Osteocyte (in vitro differentiated cells): ENCODE results near the gene PGS1. TPM values are rescaled to one million over a fixed set of nuclear protein-coding genes. Genes with fewer than 3 reads are reported as not detected.

Experiments
- DNase-seq: peaks from one replicate; pipeline ENCODE4 v3.0.0; 2021; ENCODE audit warnings: mixed read lengths; ENCODE audit not compliant: unreplicated experiment; ENCODE audit errors: extremely low spot score
- H3K27ac Mint-ChIP-seq: one replicate; pipeline ENCODE4 v1.8.0; 2021; ENCODE audit warnings: mild to moderate bottlenecking, mixed read lengths; ENCODE audit not compliant: unreplicated experiment
- H3K27me3 Mint-ChIP-seq: one replicate; pipeline ENCODE4 v1.8.0; 2021; ENCODE audit warnings: mixed read lengths; ENCODE audit not compliant: unreplicated experiment
- H3K36me3 Mint-ChIP-seq: one replicate; pipeline ENCODE4 v1.8.0; 2021; ENCODE audit warnings: mixed read lengths; ENCODE audit not compliant: unreplicated experiment
- H3K4me1 Mint-ChIP-seq: one replicate; pipeline ENCODE4 v1.8.0; 2021; ENCODE audit warnings: mixed read lengths; ENCODE audit not compliant: unreplicated experiment
- H3K4me3 Mint-ChIP-seq: one replicate; pipeline ENCODE4 v1.8.0; 2021; ENCODE audit warnings: mild to moderate bottlenecking, moderate library complexity, mixed read lengths; ENCODE audit not compliant: unreplicated experiment
- H3K9me3 Mint-ChIP-seq: one replicate; pipeline ENCODE4 v1.8.0; 2021; ENCODE audit warnings: mixed read lengths; ENCODE audit not compliant: unreplicated experiment
- total RNA-seq: library from RNA; stranded (reverse); gene quantifications from 2 replicates; pipeline ENCODE4 v1.2.1, GENCODE V29; 2021
- TF ChIP-seq, protein P1 (sequence below): fragments of 200-600 bp; sonication (generic); IDR thresholded peaks from 2 replicates; pipeline ENCODE4 v1.5.0; 2021; ENCODE audit warnings: antibody characterized with exemption, mild to moderate bottlenecking, moderate library complexity

PGS1 gene
- total RNA-seq, 1 donor from 2014 or later: 53.0 TPM

DNA sequence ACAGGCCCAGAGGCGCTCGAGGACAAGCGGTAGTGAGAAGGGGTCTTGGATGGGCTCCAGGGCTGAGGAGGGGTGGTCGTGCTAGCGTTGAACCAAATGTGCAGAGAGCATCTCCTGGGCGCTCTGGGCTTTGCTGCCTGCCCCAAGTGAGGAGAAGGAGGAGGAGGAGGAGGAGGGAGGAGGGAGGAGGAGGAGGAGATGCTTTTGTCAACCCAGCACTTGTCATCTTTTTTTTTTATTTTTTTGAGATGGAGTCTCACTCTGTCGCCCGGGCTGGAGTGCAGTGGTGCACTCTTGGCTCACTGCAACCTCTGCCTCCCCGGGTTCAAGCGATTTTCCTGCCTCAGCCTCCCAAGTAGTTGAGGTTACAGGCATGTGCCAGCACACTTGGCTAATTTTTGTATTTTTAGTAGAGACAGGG lies 59.8 kb downstream of the PGS1 start:
- Mint-ChIP-seq H3K4me1 (peaks cover 3% of the 10 kb centered on the region), H3K4me3 (no peak overlapping the region), H3K27me3 (no peaks in the 10 kb centered on the region), H3K27ac (no peak overlapping the region), H3K36me3 (no peaks in the 10 kb centered on the region), H3K9me3 (no peaks in the 10 kb centered on the region)
- DNase-seq: no peak
- TF ChIP-seq, protein P1, sequence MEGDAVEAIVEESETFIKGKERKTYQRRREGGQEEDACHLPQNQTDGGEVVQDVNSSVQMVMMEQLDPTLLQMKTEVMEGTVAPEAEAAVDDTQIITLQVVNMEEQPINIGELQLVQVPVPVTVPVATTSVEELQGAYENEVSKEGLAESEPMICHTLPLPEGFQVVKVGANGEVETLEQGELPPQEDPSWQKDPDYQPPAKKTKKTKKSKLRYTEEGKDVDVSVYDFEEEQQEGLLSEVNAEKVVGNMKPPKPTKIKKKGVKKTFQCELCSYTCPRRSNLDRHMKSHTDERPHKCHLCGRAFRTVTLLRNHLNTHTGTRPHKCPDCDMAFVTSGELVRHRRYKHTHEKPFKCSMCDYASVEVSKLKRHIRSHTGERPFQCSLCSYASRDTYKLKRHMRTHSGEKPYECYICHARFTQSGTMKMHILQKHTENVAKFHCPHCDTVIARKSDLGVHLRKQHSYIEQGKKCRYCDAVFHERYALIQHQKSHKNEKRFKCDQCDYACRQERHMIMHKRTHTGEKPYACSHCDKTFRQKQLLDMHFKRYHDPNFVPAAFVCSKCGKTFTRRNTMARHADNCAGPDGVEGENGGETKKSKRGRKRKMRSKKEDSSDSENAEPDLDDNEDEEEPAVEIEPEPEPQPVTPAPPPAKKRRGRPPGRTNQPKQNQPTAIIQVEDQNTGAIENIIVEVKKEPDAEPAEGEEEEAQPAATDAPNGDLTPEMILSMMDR: no peak

DNA sequence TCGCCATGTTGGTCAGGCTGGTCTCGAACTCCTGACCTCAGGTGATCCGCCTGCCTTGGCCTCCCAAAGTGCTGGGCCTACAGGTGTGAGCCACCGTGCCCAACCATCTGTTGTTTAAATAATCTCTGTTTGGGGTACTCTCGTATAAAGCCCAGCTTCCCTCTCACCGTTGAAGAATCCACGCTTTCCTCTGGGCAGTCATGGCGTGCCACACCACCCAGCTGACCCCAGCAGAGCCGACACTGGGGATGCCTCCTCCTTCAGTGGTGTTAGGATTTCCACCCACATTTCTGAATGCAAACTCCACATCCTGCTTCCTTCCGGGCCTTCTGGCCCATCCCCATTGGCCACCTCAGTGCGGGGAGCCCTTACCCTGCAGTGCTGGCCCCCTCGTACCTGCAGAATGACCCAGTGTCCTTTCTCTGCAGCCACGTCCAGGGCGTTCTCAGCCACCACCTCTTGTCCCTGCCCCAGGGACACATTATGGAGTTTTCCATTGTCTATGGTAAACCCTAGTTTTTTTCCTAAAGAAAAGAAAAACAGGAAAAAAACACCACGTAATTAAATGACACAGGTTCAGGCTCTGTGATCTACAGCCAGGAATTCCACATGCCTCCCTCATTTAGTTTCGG lies 60.4 kb downstream of the PGS1 start:
- Mint-ChIP-seq H3K9me3 (no peaks in the 10 kb centered on the region), H3K4me3 (no peak overlapping the region)

DNA sequence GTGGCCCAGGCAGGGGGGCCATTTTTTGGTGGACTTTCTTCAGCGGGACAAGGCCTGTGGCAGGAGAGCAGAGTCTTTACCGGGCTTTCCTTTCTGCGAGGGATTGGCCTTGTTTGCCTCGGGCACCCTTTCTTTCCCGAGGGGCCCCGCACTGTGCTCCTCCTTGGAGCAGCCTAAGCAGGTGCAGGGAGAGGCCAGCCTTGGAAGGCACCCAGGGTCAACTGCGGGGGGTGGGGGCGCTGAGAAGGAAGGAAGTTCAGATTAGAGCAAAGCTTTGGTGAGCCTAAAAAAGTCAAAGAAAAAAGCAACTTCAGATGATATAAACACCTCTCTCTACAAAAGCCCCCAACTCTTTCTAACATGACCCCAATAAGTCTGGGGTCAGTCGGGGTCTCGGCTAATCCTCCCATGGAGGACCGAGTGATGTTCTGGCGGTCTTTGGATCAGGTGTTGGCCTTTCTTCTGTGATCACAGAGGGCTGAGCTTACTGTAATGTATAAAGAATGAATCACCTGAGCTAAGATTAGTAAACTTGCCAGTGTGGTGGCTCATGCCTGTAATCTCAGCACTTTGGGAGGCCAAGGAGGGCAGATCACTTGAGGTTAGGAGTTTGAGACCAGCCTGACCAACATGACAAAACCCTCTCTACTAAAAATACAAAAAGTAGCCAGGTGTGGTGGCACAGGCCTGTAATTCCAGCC lies 63.0 kb downstream of the PGS1 start:
- no peak for DNase-seq
- TF ChIP-seq, protein P1: no peak
- Mint-ChIP-seq H3K4me3 (no peak overlapping the region), H3K4me1 (peaks cover 3% of the 10 kb centered on the region), H3K27me3 (peaks cover 2% of the 10 kb centered on the region), H3K36me3 (no peaks in the 10 kb centered on the region), H3K9me3 (no peaks in the 10 kb centered on the region), H3K27ac (no peak overlapping the region)

More for the DNA sequence above, 60.4 kb downstream of the PGS1 start:
- no peaks in the 10 kb centered on the region for H3K36me3 Mint-ChIP-seq
- H3K4me1 Mint-ChIP-seq: peaks cover 3% of the 10 kb centered on the region
- no peaks in the 10 kb centered on the region for H3K27me3 Mint-ChIP-seq
- TF ChIP-seq, protein P1: no peak
- no peak overlapping the region for H3K27ac Mint-ChIP-seq
- no peak for DNase-seq

DNA sequence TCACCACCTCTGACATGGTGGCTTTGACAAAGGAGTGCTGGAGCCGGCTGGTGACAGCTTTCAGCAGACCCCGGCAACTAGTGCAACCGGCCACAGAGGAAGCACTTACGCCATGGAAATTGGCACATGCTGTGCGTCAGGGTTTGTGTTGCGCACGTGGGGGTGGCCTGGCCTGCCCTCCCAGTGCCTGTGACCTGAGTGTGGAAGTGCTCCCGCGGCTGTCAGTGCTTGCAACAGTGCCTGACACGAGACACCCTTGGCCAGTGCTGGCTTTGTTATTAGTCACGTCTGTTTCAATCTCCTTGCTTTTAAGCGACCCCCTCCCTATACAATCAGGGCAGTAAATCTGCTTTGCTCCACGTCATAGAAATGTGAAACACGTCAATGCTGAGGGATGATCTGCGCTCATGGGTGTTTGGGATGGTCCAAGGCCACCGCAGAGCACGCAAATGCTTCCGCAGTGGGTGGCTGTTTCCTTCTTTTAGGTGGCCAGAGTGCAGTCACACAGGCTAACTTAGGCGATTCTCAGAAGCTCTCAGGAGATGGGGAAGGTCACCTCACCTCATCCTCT lies 64.3 kb downstream of the PGS1 start:
- Mint-ChIP-seq H3K27me3 (peaks cover 2% of the 10 kb centered on the region), H3K4me1 (no peaks in the 10 kb centered on the region), H3K4me3 (no peak overlapping the region), H3K36me3 (no peaks in the 10 kb centered on the region), H3K9me3 (no peaks in the 10 kb centered on the region), H3K27ac (no peak overlapping the region)
- no peak for DNase-seq
- TF ChIP-seq, protein P1: no peak

DNA sequence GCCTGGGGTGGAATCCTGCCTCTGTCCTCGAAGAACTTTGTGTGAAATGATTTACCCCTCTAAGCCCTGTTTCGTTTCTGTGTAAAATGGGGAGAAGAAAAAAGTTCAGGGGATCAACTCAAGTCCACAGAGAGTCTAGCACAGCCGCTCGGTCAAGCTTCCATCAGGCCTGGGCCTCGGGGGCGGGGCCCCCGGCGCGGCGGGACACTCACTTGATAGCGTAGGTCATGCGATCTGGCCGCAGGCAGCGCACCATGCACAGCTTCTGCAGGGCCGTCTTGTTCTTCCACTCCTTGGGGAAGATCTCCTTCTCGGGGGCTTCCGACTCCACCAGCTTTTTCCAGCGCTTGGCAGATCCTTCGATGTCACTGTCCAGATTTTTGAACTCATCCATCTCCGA lies 65.9 kb downstream of the PGS1 start:
- no peaks in the 10 kb centered on the region for H3K9me3 Mint-ChIP-seq
- H3K27ac Mint-ChIP-seq: no peak overlapping the region
- H3K27me3 Mint-ChIP-seq: peaks cover 2% of the 10 kb centered on the region
- H3K4me1 Mint-ChIP-seq: no peaks in the 10 kb centered on the region
- DNase-seq: no peak
- no peaks in the 10 kb centered on the region for H3K36me3 Mint-ChIP-seq
- TF ChIP-seq, protein P1: no peak
- H3K4me3 Mint-ChIP-seq: no peak overlapping the region
